ENCODE data around the gene DUSP1. TPM values are rescaled to one million over a fixed set of nuclear protein-coding genes. Genes with fewer than 3 reads are reported as not detected.
A peak's percentile ranks its signal among the peaks of the same experiment; 100 is the strongest.

DUSP1 gene
- total and polyA plus RNA-seq, 8 donors, result 76.4 to 690 (median 288) TPM

DNA sequence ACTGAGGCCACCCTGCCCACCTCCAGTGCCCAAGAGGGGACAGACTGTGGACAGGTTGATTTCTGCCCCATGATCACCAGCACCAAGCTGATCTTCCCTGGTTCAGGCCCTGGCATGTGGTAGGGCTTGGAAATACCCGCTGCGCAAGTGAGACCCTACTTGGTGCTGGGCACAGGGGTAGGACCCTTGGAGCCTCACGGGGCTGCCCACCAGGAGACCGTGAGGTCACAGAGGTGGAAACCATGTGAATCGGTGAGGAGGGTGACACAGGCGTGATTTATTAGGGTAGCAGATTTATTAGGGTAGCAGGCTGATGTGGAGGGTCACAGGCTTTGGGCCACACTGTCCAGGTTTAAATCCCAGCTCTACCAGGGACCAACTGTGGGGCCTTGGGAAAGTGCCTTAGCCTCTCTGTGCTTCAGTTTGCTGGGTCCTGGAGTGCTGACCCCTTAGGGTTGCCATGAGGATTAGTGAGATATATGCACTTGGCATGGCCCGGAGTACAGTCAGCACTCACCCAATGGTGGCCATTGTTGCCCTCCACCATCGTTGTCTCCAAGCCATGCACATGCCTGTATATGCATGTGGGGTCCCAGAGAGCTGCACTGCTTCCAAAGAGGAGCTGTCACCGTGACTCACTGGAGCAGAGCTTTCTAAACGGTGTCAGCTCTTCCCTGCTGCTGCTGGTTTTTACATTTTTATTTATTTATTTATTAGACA is 20.9 kb upstream of the DUSP1 start:
- WGBS, 5 donors, result 90 to 96% (median 93%) methylated on average over 10 of the region's 10 CpGs
- Histone ChIP-seq H3K27ac (peak overlapping the region in 4 of 5 donors; percentile 16 to 85 (median 26)), H3K27me3 (no peaks in the 10 kb centered on the region), H3K9me3 (no peaks in the 10 kb centered on the region), H3K4me3 (no peak overlapping the region), H3K36me3 (no peaks in the 10 kb centered on the region), H3K4me1 (peaks cover 39 to 71% (median 52%) of the 10 kb centered on the region in 4 donors)
- intact Hi-C loops (cut with DNase I; ENCODE audit: low total_unique reads), result no loop called here
- DNase-seq, result no peak
- TF ChIP-seq, protein P1, sequence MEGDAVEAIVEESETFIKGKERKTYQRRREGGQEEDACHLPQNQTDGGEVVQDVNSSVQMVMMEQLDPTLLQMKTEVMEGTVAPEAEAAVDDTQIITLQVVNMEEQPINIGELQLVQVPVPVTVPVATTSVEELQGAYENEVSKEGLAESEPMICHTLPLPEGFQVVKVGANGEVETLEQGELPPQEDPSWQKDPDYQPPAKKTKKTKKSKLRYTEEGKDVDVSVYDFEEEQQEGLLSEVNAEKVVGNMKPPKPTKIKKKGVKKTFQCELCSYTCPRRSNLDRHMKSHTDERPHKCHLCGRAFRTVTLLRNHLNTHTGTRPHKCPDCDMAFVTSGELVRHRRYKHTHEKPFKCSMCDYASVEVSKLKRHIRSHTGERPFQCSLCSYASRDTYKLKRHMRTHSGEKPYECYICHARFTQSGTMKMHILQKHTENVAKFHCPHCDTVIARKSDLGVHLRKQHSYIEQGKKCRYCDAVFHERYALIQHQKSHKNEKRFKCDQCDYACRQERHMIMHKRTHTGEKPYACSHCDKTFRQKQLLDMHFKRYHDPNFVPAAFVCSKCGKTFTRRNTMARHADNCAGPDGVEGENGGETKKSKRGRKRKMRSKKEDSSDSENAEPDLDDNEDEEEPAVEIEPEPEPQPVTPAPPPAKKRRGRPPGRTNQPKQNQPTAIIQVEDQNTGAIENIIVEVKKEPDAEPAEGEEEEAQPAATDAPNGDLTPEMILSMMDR (IDR thresholded peaks at IDR 0.05), result no peak
- TF ChIP-seq POLR2A (IDR thresholded peaks at IDR 0.05) (no peak), EP300 (IDR thresholded peaks at IDR 0.05) (no peak), POLR2AphosphoS5 (IDR thresholded peaks at IDR 0.05) (no peak)

DNA sequence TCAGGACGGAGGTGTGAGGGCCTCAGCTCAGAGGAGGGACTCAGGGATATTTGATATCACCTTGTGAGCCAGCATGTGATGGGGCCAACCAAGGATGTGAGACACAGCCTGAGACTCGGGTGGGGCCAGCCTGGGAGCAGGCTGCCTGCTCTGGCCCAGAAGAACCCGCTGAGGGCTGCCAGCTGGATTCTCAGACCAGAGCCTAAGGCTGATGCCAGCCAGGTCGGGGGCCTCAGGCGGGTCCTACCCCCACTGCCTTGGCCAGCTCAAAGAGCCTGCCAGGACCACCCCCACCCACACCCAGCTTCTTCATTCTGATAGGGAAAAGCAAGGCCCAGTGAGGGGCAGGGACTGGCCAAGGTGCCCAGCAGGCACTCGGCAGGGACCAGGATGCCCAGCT is 20.3 kb upstream of the DUSP1 start:
- Histone ChIP-seq H3K4me1 (peaks cover 39 to 66% (median 51%) of the 10 kb centered on the region in 4 donors), H3K4me3 (no peak overlapping the region), H3K27ac (peak overlapping the region in 4 of 5 donors; percentile 16 to 85 (median 26)), H3K27me3 (no peaks in the 10 kb centered on the region), H3K36me3 (no peaks in the 10 kb centered on the region), H3K9me3 (no peaks in the 10 kb centered on the region)
- WGBS, 5 donors, result 65 to 80% (median 75%) methylated on average over 1 to 6 of the region's 6 CpGs
- intact Hi-C loops (cut with DNase I; ENCODE audit: low total_unique reads), result no loop called here
- no peak for TF ChIP-seq POLR2A (IDR thresholded peaks at IDR 0.05)
- TF ChIP-seq, protein P1 (IDR thresholded peaks at IDR 0.05), result no peak
- no peak for TF ChIP-seq POLR2AphosphoS5 (IDR thresholded peaks at IDR 0.05)
- no peak for TF ChIP-seq EP300 (IDR thresholded peaks at IDR 0.05)
- no peak for DNase-seq

DNA sequence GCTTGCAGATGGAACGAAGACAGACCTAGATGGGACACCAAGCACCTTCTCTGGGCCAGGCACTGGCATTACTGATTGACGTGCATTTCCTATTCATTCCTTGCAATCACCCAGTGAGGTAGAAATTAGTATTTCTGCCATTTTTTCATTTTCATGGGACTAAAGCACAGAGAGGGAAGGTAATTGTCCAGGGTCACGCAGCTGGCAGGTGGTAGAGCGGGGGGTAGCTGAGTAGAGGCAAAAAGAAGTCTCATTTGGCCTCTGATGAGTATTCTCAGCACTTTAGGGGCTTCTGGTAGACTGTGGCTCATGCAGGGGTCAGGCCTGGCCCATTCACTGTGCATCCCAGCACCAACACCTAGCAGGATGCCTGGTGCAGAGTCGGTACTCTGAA is 19.5 kb upstream of the DUSP1 start:
- 68 to 91% (median 80%) methylated on average over 5 of the region's 5 CpGs for WGBS, 5 donors
- TF ChIP-seq EP300 (IDR thresholded peaks at IDR 0.05) (no peak), POLR2AphosphoS5 (IDR thresholded peaks at IDR 0.05) (no peak), POLR2A (IDR thresholded peaks at IDR 0.05) (no peak)
- TF ChIP-seq, protein P1 (IDR thresholded peaks at IDR 0.05), result no peak
- Histone ChIP-seq H3K4me3 (no peak overlapping the region), H3K4me1 (peaks cover 39 to 58% (median 43%) of the 10 kb centered on the region in 4 donors), H3K36me3 (no peaks in the 10 kb centered on the region), H3K9me3 (no peaks in the 10 kb centered on the region), H3K27me3 (no peaks in the 10 kb centered on the region), H3K27ac (peak overlapping the region in 3 of 5 donors; percentile 74 to 94 (median 85))
- DNase-seq, result no peak
- intact Hi-C loops (cut with DNase I; ENCODE audit: low total_unique reads), result no loop called here

DNA sequence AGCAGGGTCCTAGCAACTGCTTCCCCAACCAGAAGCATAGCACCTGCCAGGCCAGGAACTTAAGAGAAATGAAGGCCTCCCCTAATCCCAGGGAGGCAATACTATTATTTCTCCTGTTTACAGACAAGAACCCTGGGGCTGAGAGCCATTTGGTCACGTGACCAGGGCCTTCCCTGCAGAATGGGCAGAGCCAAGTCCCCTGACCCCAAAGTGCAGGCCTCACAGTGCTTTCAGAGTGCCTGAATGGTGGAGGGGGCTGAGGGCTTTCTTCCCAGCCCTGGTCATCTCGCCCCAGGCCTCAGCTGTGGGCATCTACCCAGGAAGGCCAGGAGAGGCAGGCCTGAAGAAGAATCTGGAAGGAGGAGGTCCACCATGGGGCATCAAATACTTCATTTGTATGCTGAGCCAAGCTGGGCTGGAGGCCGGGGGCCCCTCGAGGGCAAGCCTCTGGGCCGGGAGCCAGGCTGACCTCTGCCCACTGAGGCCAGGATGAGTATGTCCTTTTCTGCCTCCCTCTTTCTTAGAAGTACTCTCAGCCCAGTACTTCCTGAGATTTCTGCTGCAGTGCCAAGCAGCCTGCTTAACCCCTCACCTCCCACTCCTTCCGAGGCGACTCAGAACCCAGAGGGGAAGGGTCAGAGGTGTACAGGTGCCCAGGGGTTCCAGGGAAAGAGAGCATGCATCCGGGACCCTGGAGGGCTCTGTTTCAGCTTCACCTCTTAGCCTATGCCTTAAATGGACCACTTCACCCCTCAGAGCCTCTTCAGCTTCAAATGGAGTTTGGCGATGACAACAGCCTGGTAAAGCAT is 18.9 kb upstream of the DUSP1 start:
- Histone ChIP-seq H3K27ac (peak overlapping the region; percentile 73 to 94 (median 85)), H3K9me3 (no peaks in the 10 kb centered on the region), H3K27me3 (no peaks in the 10 kb centered on the region), H3K36me3 (no peaks in the 10 kb centered on the region), H3K4me1 (peaks cover 33 to 52% (median 37%) of the 10 kb centered on the region in 4 donors), H3K4me3 (no peak overlapping the region)
- intact Hi-C loops (cut with DNase I; ENCODE audit: low total_unique reads), result no loop called here
- DNase-seq, result no peak
- WGBS, 5 donors, result 45 to 62% (median 60%) methylated on average over 9 of the region's 9 CpGs
- no peak for TF ChIP-seq EP300 (IDR thresholded peaks at IDR 0.05)
